ENCODE results near the gene THSD4.

THSD4 gene

GRCh38 chr15:71599418-71600151, 484.3 kb downstream of the THSD4 start:
- peaks cover 13% of the 10 kb centered on the region for H3K4me1 ChIP-seq (ENCODE audit: control insufficient read depth, insufficient read depth, low read length)

GRCh38 chr15:71600237-71600636, 485.0 kb downstream of the THSD4 start:
- no peaks in the 10 kb centered on the region for H3K9me3 ChIP-seq (ENCODE audit: control insufficient read depth in 2 of 2, low read length in 2 of 2)
- no peak overlapping the region for H3K27ac ChIP-seq (ENCODE audit: low read length)
- H3K36me3 ChIP-seq (ENCODE audit: control insufficient read depth in 2 of 2, insufficient read depth in 2 of 2, low read length in 2 of 2) = no peaks in the 10 kb centered on the region
- no peak overlapping the region for H3K4me3 ChIP-seq (ENCODE audit: low read length in 2 of 2)
- H3K4me1 ChIP-seq (ENCODE audit: control insufficient read depth, insufficient read depth, low read length) = peaks cover 13% of the 10 kb centered on the region
- H3K27me3 ChIP-seq (ENCODE audit: control insufficient read depth in 1 of 2, insufficient read depth in 2 of 2, low read length in 2 of 2) = no peaks in the 10 kb centered on the region
- no peak overlapping the region for H3K9ac ChIP-seq (ENCODE audit: low read length in 2 of 2)

More at GRCh38 chr15:71599418-71600151, 484.3 kb downstream of the THSD4 start:
- Histone ChIP-seq H3K4me3 (ENCODE audit: low read length in 2 of 2) (no peak overlapping the region), H3K27ac (ENCODE audit: low read length) (no peak overlapping the region), H3K27me3 (ENCODE audit: control insufficient read depth in 1 of 2, insufficient read depth in 2 of 2, low read length in 2 of 2) (no peaks in the 10 kb centered on the region), H3K9ac (ENCODE audit: low read length in 2 of 2) (no peak overlapping the region), H3K9me3 (ENCODE audit: control insufficient read depth in 2 of 2, low read length in 2 of 2) (no peaks in the 10 kb centered on the region), H3K36me3 (ENCODE audit: control insufficient read depth in 2 of 2, insufficient read depth in 2 of 2, low read length in 2 of 2) (no peaks in the 10 kb centered on the region)

GRCh38 chr15:71601038-71601834, 486.0 kb downstream of the THSD4 start:
- Histone ChIP-seq H3K27ac (ENCODE audit: low read length) (no peak overlapping the region), H3K4me3 (ENCODE audit: low read length in 2 of 2) (no peak overlapping the region), H3K27me3 (ENCODE audit: control insufficient read depth in 1 of 2, insufficient read depth in 2 of 2, low read length in 2 of 2) (no peaks in the 10 kb centered on the region), H3K9ac (ENCODE audit: low read length in 2 of 2) (no peak overlapping the region), H3K4me1 (ENCODE audit: control insufficient read depth, insufficient read depth, low read length) (peaks cover 13% of the 10 kb centered on the region), H3K9me3 (ENCODE audit: control insufficient read depth in 2 of 2, low read length in 2 of 2) (no peaks in the 10 kb centered on the region), H3K36me3 (ENCODE audit: control insufficient read depth in 2 of 2, insufficient read depth in 2 of 2, low read length in 2 of 2) (no peaks in the 10 kb centered on the region)

- no peaks in the 10 kb centered on the region for H3K36me3 ChIP-seq (ENCODE audit: control insufficient read depth in 2 of 2, insufficient read depth in 2 of 2, low read length in 2 of 2)
- H3K4me3 ChIP-seq (ENCODE audit: low read length in 2 of 2) = no peak overlapping the region
- H3K27me3 ChIP-seq (ENCODE audit: control insufficient read depth in 1 of 2, insufficient read depth in 2 of 2, low read length in 2 of 2) = no peaks in the 10 kb centered on the region
- H3K9ac ChIP-seq (ENCODE audit: low read length in 2 of 2) = no peak overlapping the region
- peaks cover 3% of the 10 kb centered on the region for H3K4me1 ChIP-seq (ENCODE audit: control insufficient read depth, insufficient read depth, low read length)
- no peak overlapping the region for H3K27ac ChIP-seq (ENCODE audit: low read length)
- H3K9me3 ChIP-seq (ENCODE audit: control insufficient read depth in 2 of 2, low read length in 2 of 2) = no peaks in the 10 kb centered on the region
Measured at GRCh38 chr15:71603379-71603778, 488.1 kb downstream of the THSD4 start.

- peaks cover 2% of the 10 kb centered on the region for H3K4me1 ChIP-seq (ENCODE audit: control insufficient read depth, insufficient read depth, low read length)
- no peaks in the 10 kb centered on the region for H3K36me3 ChIP-seq (ENCODE audit: control insufficient read depth in 2 of 2, insufficient read depth in 2 of 2, low read length in 2 of 2)
- no peak overlapping the region for H3K27ac ChIP-seq (ENCODE audit: low read length)
- H3K9me3 ChIP-seq (ENCODE audit: control insufficient read depth in 2 of 2, low read length in 2 of 2) = no peaks in the 10 kb centered on the region
- no peaks in the 10 kb centered on the region for H3K27me3 ChIP-seq (ENCODE audit: control insufficient read depth in 1 of 2, insufficient read depth in 2 of 2, low read length in 2 of 2)
- no peak overlapping the region for H3K4me3 ChIP-seq (ENCODE audit: low read length in 2 of 2)
- H3K9ac ChIP-seq (ENCODE audit: low read length in 2 of 2) = no peak overlapping the region
Measured at GRCh38 chr15:71607383-71607782, 492.1 kb downstream of the THSD4 start.

GRCh38 chr15:71610728-71611552, 495.7 kb downstream of the THSD4 start:
- Histone ChIP-seq H3K9me3 (ENCODE audit: control insufficient read depth in 2 of 2, low read length in 2 of 2) (no peaks in the 10 kb centered on the region), H3K36me3 (ENCODE audit: control insufficient read depth in 2 of 2, insufficient read depth in 2 of 2, low read length in 2 of 2) (no peaks in the 10 kb centered on the region), H3K4me3 (ENCODE audit: low read length in 2 of 2) (no peak overlapping the region), H3K4me1 (ENCODE audit: control insufficient read depth, insufficient read depth, low read length) (peaks cover 2% of the 10 kb centered on the region), H3K27ac (ENCODE audit: low read length) (no peak overlapping the region), H3K9ac (ENCODE audit: low read length in 2 of 2) (no peak overlapping the region), H3K27me3 (ENCODE audit: control insufficient read depth in 1 of 2, insufficient read depth in 2 of 2, low read length in 2 of 2) (no peaks in the 10 kb centered on the region)

GRCh38 chr15:71611553-71612396, 496.5 kb downstream of the THSD4 start:
- no peak overlapping the region for H3K4me3 ChIP-seq (ENCODE audit: low read length in 2 of 2)
- peaks cover 2% of the 10 kb centered on the region for H3K4me1 ChIP-seq (ENCODE audit: control insufficient read depth, insufficient read depth, low read length)
- no peak overlapping the region for H3K27ac ChIP-seq (ENCODE audit: low read length)
- H3K9ac ChIP-seq (ENCODE audit: low read length in 2 of 2) = no peak overlapping the region
- H3K27me3 ChIP-seq (ENCODE audit: control insufficient read depth in 1 of 2, insufficient read depth in 2 of 2, low read length in 2 of 2) = no peaks in the 10 kb centered on the region
- H3K36me3 ChIP-seq (ENCODE audit: control insufficient read depth in 2 of 2, insufficient read depth in 2 of 2, low read length in 2 of 2) = no peaks in the 10 kb centered on the region
- no peaks in the 10 kb centered on the region for H3K9me3 ChIP-seq (ENCODE audit: control insufficient read depth in 2 of 2, low read length in 2 of 2)

- Histone ChIP-seq H3K9ac (ENCODE audit: low read length in 2 of 2) (no peak overlapping the region), H3K36me3 (ENCODE audit: control insufficient read depth in 2 of 2, insufficient read depth in 2 of 2, low read length in 2 of 2) (no peaks in the 10 kb centered on the region), H3K27me3 (ENCODE audit: control insufficient read depth in 1 of 2, insufficient read depth in 2 of 2, low read length in 2 of 2) (no peaks in the 10 kb centered on the region), H3K4me3 (ENCODE audit: low read length in 2 of 2) (no peak overlapping the region), H3K4me1 (ENCODE audit: control insufficient read depth, insufficient read depth, low read length) (peaks cover 2% of the 10 kb centered on the region), H3K9me3 (ENCODE audit: control insufficient read depth in 2 of 2, low read length in 2 of 2) (no peaks in the 10 kb centered on the region), H3K27ac (ENCODE audit: low read length) (no peak overlapping the region)
Measured at GRCh38 chr15:71612397-71612722, 497.1 kb downstream of the THSD4 start.

- Histone ChIP-seq H3K36me3 (ENCODE audit: control insufficient read depth in 2 of 2, insufficient read depth in 2 of 2, low read length in 2 of 2) (no peaks in the 10 kb centered on the region), H3K4me1 (ENCODE audit: control insufficient read depth, insufficient read depth, low read length) (peaks cover 2% of the 10 kb centered on the region), H3K9ac (ENCODE audit: low read length in 2 of 2) (no peak overlapping the region), H3K4me3 (ENCODE audit: low read length in 2 of 2) (no peak overlapping the region), H3K27me3 (ENCODE audit: control insufficient read depth in 1 of 2, insufficient read depth in 2 of 2, low read length in 2 of 2) (no peaks in the 10 kb centered on the region), H3K9me3 (ENCODE audit: control insufficient read depth in 2 of 2, low read length in 2 of 2) (no peaks in the 10 kb centered on the region), H3K27ac (ENCODE audit: low read length) (no peak overlapping the region)
Measured at GRCh38 chr15:71612869-71613268, 497.6 kb downstream of the THSD4 start.

GRCh38 chr15:71623111-71623510, 507.8 kb downstream of the THSD4 start:
- Histone ChIP-seq H3K27ac (ENCODE audit: low read length) (no peak overlapping the region), H3K4me1 (ENCODE audit: control insufficient read depth, insufficient read depth, low read length) (no peaks in the 10 kb centered on the region), H3K4me3 (ENCODE audit: low read length in 2 of 2) (no peak overlapping the region), H3K36me3 (ENCODE audit: control insufficient read depth in 2 of 2, insufficient read depth in 2 of 2, low read length in 2 of 2) (no peaks in the 10 kb centered on the region), H3K9ac (ENCODE audit: low read length in 2 of 2) (no peak overlapping the region), H3K9me3 (ENCODE audit: control insufficient read depth in 2 of 2, low read length in 2 of 2) (no peaks in the 10 kb centered on the region), H3K27me3 (ENCODE audit: control insufficient read depth in 1 of 2, insufficient read depth in 2 of 2, low read length in 2 of 2) (no peaks in the 10 kb centered on the region)

Measured in stomach smooth muscle (tissue), 2 donors.